Smooth muscle cell (in vitro differentiated cells): ENCODE results near the gene MED12L. TPM values are rescaled to one million over a fixed set of nuclear protein-coding genes. Genes with fewer than 3 reads are reported as not detected.

ENCODE experiments used
- DNase-seq: peaks from one replicate; lab custom pipeline; 2025; ENCODE audit not compliant: unreplicated experiment; lab: John Stamatoyannopoulos, UW
- H2AFZ ChIP-seq: fragments of 200-600 bp; sonication (generic); 2 replicates; pipeline ENCODE4 v1.6.0; 2016; ENCODE audit warnings: antibody characterized with exemption, low read depth, mild to moderate bottlenecking
- H3F3A ChIP-seq: fragments of 200-600 bp; sonication (generic); 2 replicates; pipeline ENCODE4 v1.6.0; 2017; ENCODE audit warnings: antibody characterized with exemption, low read depth
- H3K27ac ChIP-seq: fragments of 200-600 bp; sonication (generic); 2 replicates; pipeline ENCODE4 v1.5.1; 2016; ENCODE audit warnings: low read depth, mild to moderate bottlenecking
- H3K27me3 ChIP-seq: fragments of 200-600 bp; sonication (generic); 2 replicates; pipeline ENCODE4 v1.6.1; 2016; ENCODE audit warnings: low read depth, mild to moderate bottlenecking
- H3K36me3 ChIP-seq: fragments of 200-600 bp; sonication (generic); 2 replicates; pipeline ENCODE4 v1.5.1; 2016; ENCODE audit warnings: low read depth
- H3K4me1 ChIP-seq: fragments of 200-600 bp; sonication (generic); 2 replicates; pipeline ENCODE4 v1.5.1; 2016; ENCODE audit warnings: low read depth
- H3K4me2 ChIP-seq: fragments of 200-600 bp; sonication (generic); 2 replicates; pipeline ENCODE4 v1.6.0; 2016; ENCODE audit warnings: mild to moderate bottlenecking
- H3K4me3 ChIP-seq: fragments of 200-600 bp; sonication (generic); 2 replicates; pipeline ENCODE4 v1.5.1; 2016; ENCODE audit warnings: mild to moderate bottlenecking
- H3K79me2 ChIP-seq: fragments of 200-600 bp; sonication (generic); 2 replicates; pipeline ENCODE4 v1.6.0; 2016; ENCODE audit warnings: low read depth, mild to moderate bottlenecking
- H3K9ac ChIP-seq: fragments of 200-600 bp; sonication (generic); 2 replicates; pipeline ENCODE4 v1.6.0; 2016; ENCODE audit warnings: low read depth
- H3K9me3 ChIP-seq: fragments of 200-600 bp; sonication (generic); replicated peaks from 2 replicates; pipeline ENCODE4 v1.5.1; 2016; ENCODE audit warnings: low read depth
- H4K20me1 ChIP-seq: fragments of 200-600 bp; sonication (generic); 2 replicates; pipeline ENCODE4 v1.6.0; 2016; ENCODE audit warnings: low read depth
- WGBS: methylation state at CpG from one replicate; pipeline ENCODE4 v1.1.7; 2016; ENCODE audit warnings: low lambda C conversion rate; 5-methylcytosine and 5-hydroxymethylcytosine counted together
- polyA plus RNA-seq: library from polyadenylated mRNA; unstranded; fragments of >200 nt; fragmentation: Nextera tagmentation; extraction: Ambion mirVana; gene quantifications from 2 replicates; pipeline ENCODE4 v1.2.1, GENCODE V29; 2016
- total RNA-seq: library from RNA; depleted of rRNA; stranded (reverse); fragments of >200 nt; gene quantifications from 2 replicates; pipeline ENCODE4 v1.2.3, GENCODE V29; 2014
- TF ChIP-seq, protein P1 (sequence below): fragments of 200-600 bp; sonication (generic); IDR thresholded peaks from 2 replicates; pipeline ENCODE4 v1.5.1; 2017; ENCODE audit warnings: borderline replicate concordance, mild to moderate bottlenecking, antibody characterized with exemption; ENCODE audit not compliant: insufficient read depth, poor library complexity, severe bottlenecking

Gene MED12L
- total and polyA plus RNA-seq, 2 experiments from 2014 or later = 0.26 to 1.5 TPM

DNA sequence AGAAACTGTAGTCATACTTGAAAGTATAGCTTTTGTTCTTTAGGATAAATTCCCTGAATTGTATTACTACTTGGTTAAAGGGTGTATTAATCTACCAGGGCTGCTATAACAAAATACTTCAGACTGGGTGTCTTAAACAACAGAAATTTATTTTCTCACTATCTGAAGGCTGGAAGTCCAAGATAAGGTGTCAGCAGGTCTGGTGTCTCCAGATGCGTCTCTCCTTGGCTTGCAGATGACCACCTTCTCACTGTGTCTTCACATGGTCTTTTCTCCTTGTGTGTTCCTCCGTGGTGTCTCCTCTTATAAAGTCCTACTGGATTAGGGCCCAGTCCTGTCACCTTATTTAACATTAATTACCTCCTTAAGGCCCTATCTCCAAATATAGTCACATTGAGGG lies 33.7 kb downstream of the MED12L start:
- no peak overlapping the region for H3K4me3 ChIP-seq
- no peaks in the 10 kb centered on the region for H3K36me3 ChIP-seq
- no peak for DNase-seq
- no peaks in the 10 kb centered on the region for H3K27me3 ChIP-seq
- no peak overlapping the region for H3K4me2 ChIP-seq
- 88% methylated on average over 2 of the region's 2 CpGs for WGBS
- H3K9me3 ChIP-seq = no peaks in the 10 kb centered on the region
- H4K20me1 ChIP-seq = no peaks in the 10 kb centered on the region
- no peaks in the 10 kb centered on the region for H3F3A ChIP-seq
- TF ChIP-seq, protein P1, sequence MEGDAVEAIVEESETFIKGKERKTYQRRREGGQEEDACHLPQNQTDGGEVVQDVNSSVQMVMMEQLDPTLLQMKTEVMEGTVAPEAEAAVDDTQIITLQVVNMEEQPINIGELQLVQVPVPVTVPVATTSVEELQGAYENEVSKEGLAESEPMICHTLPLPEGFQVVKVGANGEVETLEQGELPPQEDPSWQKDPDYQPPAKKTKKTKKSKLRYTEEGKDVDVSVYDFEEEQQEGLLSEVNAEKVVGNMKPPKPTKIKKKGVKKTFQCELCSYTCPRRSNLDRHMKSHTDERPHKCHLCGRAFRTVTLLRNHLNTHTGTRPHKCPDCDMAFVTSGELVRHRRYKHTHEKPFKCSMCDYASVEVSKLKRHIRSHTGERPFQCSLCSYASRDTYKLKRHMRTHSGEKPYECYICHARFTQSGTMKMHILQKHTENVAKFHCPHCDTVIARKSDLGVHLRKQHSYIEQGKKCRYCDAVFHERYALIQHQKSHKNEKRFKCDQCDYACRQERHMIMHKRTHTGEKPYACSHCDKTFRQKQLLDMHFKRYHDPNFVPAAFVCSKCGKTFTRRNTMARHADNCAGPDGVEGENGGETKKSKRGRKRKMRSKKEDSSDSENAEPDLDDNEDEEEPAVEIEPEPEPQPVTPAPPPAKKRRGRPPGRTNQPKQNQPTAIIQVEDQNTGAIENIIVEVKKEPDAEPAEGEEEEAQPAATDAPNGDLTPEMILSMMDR = no peak
- H3K27ac ChIP-seq = no peak overlapping the region
- no peak overlapping the region for H3K9ac ChIP-seq
- H3K79me2 ChIP-seq = no peaks in the 10 kb centered on the region
- H2AFZ ChIP-seq = no peak overlapping the region
- peaks cover 5% of the 10 kb centered on the region for H3K4me1 ChIP-seq

DNA sequence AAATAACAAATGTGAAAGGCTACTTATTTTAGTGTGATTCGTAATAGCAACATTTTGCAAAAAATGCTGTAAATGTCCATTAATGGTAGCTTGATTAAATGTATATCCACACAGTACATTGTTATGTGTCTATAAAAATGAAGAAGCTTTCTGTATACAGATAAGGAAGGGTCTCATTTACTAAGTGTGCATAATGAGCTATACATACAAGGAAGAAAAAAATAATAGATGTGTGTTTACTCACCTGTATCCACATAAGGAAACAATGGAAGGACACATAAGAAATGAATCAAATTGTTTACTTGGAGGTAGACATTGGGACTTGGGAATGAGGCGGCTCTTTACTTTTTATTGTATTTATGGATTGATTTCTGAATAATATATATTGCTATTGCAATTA lies 34.9 kb downstream of the MED12L start:
- no peak overlapping the region for H3K27ac ChIP-seq
- TF ChIP-seq, protein P1 = no peak
- no peak overlapping the region for H3K4me2 ChIP-seq
- 96% methylated on average over 2 of the region's 2 CpGs for WGBS
- H3K27me3 ChIP-seq = no peaks in the 10 kb centered on the region
- no peaks in the 10 kb centered on the region for H3K9me3 ChIP-seq
- H3F3A ChIP-seq = no peaks in the 10 kb centered on the region
- H4K20me1 ChIP-seq = no peaks in the 10 kb centered on the region
- DNase-seq = no peak
- peaks cover 5% of the 10 kb centered on the region for H3K4me1 ChIP-seq
- no peak overlapping the region for H2AFZ ChIP-seq
- no peaks in the 10 kb centered on the region for H3K36me3 ChIP-seq
- H3K9ac ChIP-seq = no peak overlapping the region
- H3K79me2 ChIP-seq = no peaks in the 10 kb centered on the region
- no peak overlapping the region for H3K4me3 ChIP-seq

DNA sequence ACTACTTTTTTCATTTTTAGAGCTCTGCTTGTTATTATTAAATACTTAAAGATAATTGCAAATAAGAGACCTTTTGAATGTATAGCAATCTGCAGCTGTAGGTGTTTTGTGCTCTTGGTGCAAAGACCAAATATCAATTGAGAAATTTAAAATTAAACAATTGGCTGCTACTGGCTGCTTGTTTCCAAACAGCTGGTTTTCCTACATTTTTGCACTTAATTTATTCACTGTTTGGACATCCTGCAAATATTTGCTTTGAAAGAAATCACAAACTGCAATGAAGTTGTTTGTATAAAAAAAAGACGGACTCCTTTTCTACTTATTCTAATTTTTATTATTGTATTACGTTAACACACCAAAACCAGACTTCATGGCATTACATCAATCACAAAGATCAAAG lies 35.6 kb downstream of the MED12L start:
- Histone ChIP-seq H3K9ac (no peak overlapping the region), H3K27ac (no peak overlapping the region), H4K20me1 (no peaks in the 10 kb centered on the region), H3K4me1 (peaks cover 5% of the 10 kb centered on the region), H2AFZ (no peak overlapping the region), H3F3A (no peaks in the 10 kb centered on the region), H3K9me3 (no peaks in the 10 kb centered on the region), H3K36me3 (no peaks in the 10 kb centered on the region), H3K27me3 (no peaks in the 10 kb centered on the region), H3K4me3 (no peak overlapping the region), H3K79me2 (no peaks in the 10 kb centered on the region), H3K4me2 (no peak overlapping the region)
- WGBS = 94% methylated on average over 2 of the region's 2 CpGs
- TF ChIP-seq, protein P1 = no peak
- DNase-seq = no peak

DNA sequence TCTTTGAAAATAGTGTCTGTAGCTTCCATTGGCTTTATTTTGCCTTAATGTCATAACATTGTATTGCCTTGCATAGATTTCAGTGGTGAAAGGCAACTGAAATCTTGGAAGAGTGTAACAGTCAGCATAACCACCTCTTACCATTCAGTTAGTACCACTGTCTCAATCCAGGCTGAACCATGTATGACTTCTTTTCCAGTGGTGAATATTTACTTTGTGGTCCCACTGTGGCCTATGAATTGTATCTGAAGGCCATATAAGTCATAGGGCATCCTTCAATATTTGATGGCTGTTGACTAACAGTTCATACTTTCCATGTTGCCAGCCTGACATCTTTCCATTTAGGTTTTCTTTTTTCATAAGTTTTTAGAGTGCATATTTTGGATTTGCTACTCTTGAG lies 38.4 kb downstream of the MED12L start:
- no peaks in the 10 kb centered on the region for H3F3A ChIP-seq
- H3K9ac ChIP-seq = no peak overlapping the region
- H3K36me3 ChIP-seq = no peaks in the 10 kb centered on the region
- TF ChIP-seq, protein P1 = no peak
- no peak overlapping the region for H3K4me2 ChIP-seq
- no peaks in the 10 kb centered on the region for H4K20me1 ChIP-seq
- H3K4me1 ChIP-seq = peaks cover 5% of the 10 kb centered on the region
- no peak for DNase-seq
- no peaks in the 10 kb centered on the region for H3K9me3 ChIP-seq
- H3K4me3 ChIP-seq = no peak overlapping the region
- no peak overlapping the region for H3K27ac ChIP-seq
- H3K27me3 ChIP-seq = no peaks in the 10 kb centered on the region
- H2AFZ ChIP-seq = no peak overlapping the region
- H3K79me2 ChIP-seq = no peaks in the 10 kb centered on the region
